RWPE1 (cell line): Measurements from ENCODE around the gene CADM2.
A peak's percentile ranks its signal among the peaks of the same experiment; 100 is the strongest.
"Not testable (repeated sequence)": the region's sequence is repeated elsewhere in the genome, so short reads cannot be mapped to it uniquely, and the experiment has no call there.

Experiments
- CTCF ChIA-PET: fragments of 350-600 bp; sonication (Branson Sonifier 250); formaldehyde crosslinking; extraction: SDS; loops from one replicate; lab custom pipeline; 2021; lab: Yijun Ruan, JAX
- POLR2A ChIA-PET: fragments of 400-600 bp; formaldehyde crosslinking; extraction: SDS; loops from one replicate; lab custom pipeline; 2020; ENCODE audit warnings: antibody characterized with exemption; ENCODE audit not compliant: low non-redundant PET; lab: Yijun Ruan, JAX
- DNase-seq: peaks from one replicate; pipeline ENCODE4 v3.0.0; 2012; ENCODE audit warnings: low spot score
- H3K27ac ChIP-seq: fragments of 450-650 bp; 2 replicates; pipeline ENCODE4 v1.5.1; 2017
- TF ChIP-seq, protein P1 (sequence below): fragments of 450-650 bp; conservative IDR thresholded peaks from 2 replicates; pipeline ENCODE4 v1.5.1; 2017; ENCODE audit warnings: low read depth, mild to moderate bottlenecking

The CADM2 gene

DNA sequence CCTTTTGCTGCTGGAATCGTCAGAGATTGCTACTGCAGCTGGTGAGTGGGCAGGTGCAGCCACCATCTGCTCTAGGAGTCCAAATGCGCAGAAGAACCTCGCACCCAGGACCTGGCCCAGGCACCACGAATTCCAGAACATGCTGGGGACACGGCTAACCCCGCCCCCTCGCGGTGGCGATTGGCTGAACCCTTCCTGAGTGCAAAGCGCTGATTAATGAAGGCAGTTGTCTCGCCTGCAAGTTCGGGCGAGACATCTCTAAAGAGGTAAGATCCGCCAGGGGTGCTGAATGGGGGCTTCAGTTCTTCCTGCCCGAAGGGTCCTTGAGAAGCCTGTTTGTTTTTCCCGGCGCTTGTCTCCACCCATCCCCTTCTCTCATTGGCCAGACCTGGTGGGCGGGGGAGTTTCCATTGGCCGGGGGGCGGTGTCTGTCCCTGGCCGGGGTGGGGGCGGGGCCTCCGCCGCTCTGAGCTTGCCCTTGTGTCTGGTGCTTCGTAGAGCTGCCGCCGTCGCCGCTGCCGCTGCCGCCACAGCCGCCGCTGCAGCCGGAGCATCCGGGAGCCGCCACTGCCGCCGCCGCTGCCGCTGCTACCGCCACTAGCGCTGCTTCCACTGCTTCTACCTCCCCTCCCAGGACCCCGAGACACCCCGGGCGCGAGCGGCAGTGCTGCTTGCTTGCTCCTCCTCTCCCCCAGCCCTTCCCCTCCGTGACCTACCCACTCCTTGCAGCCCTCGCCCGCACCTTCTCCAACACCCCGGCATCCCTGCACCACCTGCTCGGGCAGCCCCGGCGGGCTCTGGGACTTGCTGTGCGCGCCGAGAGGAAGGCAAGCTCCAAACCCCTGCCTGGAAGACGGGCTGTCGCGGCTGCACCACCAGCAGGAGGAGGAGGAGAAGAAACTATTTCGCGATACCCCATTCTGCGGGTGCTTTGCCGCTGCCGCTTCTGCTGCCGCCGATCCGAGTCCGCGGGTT lies at the start of gene CADM2:
TSS of gene CADM2 (plus strand) at position 495 of the 975 bp plus-strand sequence.
- peak; percentile 89 for DNase-seq
- no peak within 1 kb of the TSS for H3K27ac ChIP-seq
- POLR2A ChIA-PET: no interaction called here
- TF ChIP-seq, protein P1, sequence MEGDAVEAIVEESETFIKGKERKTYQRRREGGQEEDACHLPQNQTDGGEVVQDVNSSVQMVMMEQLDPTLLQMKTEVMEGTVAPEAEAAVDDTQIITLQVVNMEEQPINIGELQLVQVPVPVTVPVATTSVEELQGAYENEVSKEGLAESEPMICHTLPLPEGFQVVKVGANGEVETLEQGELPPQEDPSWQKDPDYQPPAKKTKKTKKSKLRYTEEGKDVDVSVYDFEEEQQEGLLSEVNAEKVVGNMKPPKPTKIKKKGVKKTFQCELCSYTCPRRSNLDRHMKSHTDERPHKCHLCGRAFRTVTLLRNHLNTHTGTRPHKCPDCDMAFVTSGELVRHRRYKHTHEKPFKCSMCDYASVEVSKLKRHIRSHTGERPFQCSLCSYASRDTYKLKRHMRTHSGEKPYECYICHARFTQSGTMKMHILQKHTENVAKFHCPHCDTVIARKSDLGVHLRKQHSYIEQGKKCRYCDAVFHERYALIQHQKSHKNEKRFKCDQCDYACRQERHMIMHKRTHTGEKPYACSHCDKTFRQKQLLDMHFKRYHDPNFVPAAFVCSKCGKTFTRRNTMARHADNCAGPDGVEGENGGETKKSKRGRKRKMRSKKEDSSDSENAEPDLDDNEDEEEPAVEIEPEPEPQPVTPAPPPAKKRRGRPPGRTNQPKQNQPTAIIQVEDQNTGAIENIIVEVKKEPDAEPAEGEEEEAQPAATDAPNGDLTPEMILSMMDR: no peak
- CTCF ChIA-PET: no interaction called here

GRCh38 chr3:84918592-84918991 lies 40.2 kb upstream of the CADM2 start:
- CTCF ChIA-PET, POLR2A ChIA-PET, H3K27ac ChIP-seq, DNase-seq: not testable (repeated sequence)

GRCh38 chr3:84922682-84923081 lies 36.1 kb upstream of the CADM2 start:
- H3K27ac ChIP-seq: no peak overlapping the region
- ChIA-PET POLR2A (no interaction called here), CTCF (no interaction called here)
- no peak for DNase-seq
- TF ChIP-seq, protein P1: no peak

- TF ChIP-seq, protein P1: no peak
- DNase-seq: no peak
- no peak overlapping the region for H3K27ac ChIP-seq
- CTCF ChIA-PET: no interaction called here
- POLR2A ChIA-PET: no interaction called here
Observed at GRCh38 chr3:84925571-84925970, 33.2 kb upstream of the CADM2 start.

GRCh38 chr3:84943379-84943778 lies 15.4 kb upstream of the CADM2 start:
- TF ChIP-seq, protein P1: no peak
- no peak for DNase-seq
- H3K27ac ChIP-seq: no peak overlapping the region
- CTCF ChIA-PET: interaction anchor here (0.8 kb wide), 1 partner anchor 120 kb away, joined by 3 read pairs; no protein-coding TSS in a partner anchor
- POLR2A ChIA-PET: no interaction called here

- no peak for DNase-seq
- ChIA-PET POLR2A (no interaction called here), CTCF (no interaction called here)
- TF ChIP-seq, protein P1: no peak
- H3K27ac ChIP-seq: no peak overlapping the region
Observed at GRCh38 chr3:84946240-84946639, 12.5 kb upstream of the CADM2 start.
